DND-41 (cell line): ENCODE results near the gene ITGB2.
A peak's percentile ranks its signal among the peaks of the same experiment; 100 is the strongest.

Experiments used
- ATAC-seq: fragments of 200-7000 bp; cut with Tn5 transposase; 3 replicates; pipeline ENCODE4 v1.9.1; 2021; ENCODE audit warnings: low read depth; ENCODE audit not compliant: insufficient read depth
- DNase-seq: peaks from one replicate; pipeline ENCODE4 v3.0.0-alpha.2; 2020
- H2AFZ ChIP-seq: 2 replicates; pipeline ENCODE4 v1.6.0; 2012; ENCODE audit warnings: low read depth, low read length
- H3K27ac ChIP-seq: 2 replicates; pipeline ENCODE4 v1.5.1; 2012; ENCODE audit warnings: low read length, inconsistent platforms
- H3K27me3 ChIP-seq: fragments of 200-600 bp; sonication (generic); 2 replicates; pipeline ENCODE4 v1.6.0; 2012; ENCODE audit warnings: low read length, mild to moderate bottlenecking, inconsistent platforms; ENCODE audit not compliant: insufficient read depth, poor library complexity
- H3K36me3 ChIP-seq: 2 replicates; pipeline ENCODE4 v1.5.1; 2012; ENCODE audit warnings: low read length, inconsistent platforms; ENCODE audit not compliant: insufficient read depth
- H3K4me1 ChIP-seq: 2 replicates; pipeline ENCODE4 v1.5.1; 2012; ENCODE audit warnings: mild to moderate bottlenecking, low read length; ENCODE audit not compliant: insufficient read depth
- H3K4me2 ChIP-seq: 2 replicates; pipeline ENCODE4 v1.6.0; 2012; ENCODE audit warnings: mild to moderate bottlenecking, moderate library complexity, low read length, inconsistent platforms; ENCODE audit not compliant: insufficient read depth
- H3K4me3 ChIP-seq, 2 experiments: fragments of 200-600 bp in 1 of 2; shearing (Covaris generic) in 1 of 2; 2 replicates each; pipeline ENCODE4 v1.5.1; 2012 to 2016; ENCODE audit warnings: inconsistent platforms in 2 of 2, low read length in 2 of 2, mild to moderate bottlenecking in 2 of 2, low read depth in 1 of 2, moderate library complexity in 1 of 2
- H3K79me2 ChIP-seq: 2 replicates; pipeline ENCODE4 v1.6.0; 2012; ENCODE audit warnings: low read length, inconsistent platforms; ENCODE audit not compliant: insufficient read depth
- H3K9ac ChIP-seq: 2 replicates; pipeline ENCODE4 v1.6.0; 2012; ENCODE audit warnings: low read depth, mild to moderate bottlenecking, inconsistent platforms, low read length, moderate library complexity
- H3K9me3 ChIP-seq: 2 replicates; pipeline ENCODE4 v1.5.1; 2012; ENCODE audit warnings: low read length, moderate library complexity, mild to moderate bottlenecking, inconsistent platforms; ENCODE audit not compliant: insufficient read depth, severe bottlenecking
- H4K20me1 ChIP-seq: 2 replicates; pipeline ENCODE4 v1.6.0; 2012; ENCODE audit warnings: low read length; ENCODE audit not compliant: insufficient read depth
- CTCF ChIP-seq: IDR thresholded peaks from 2 replicates; pipeline ENCODE4 v1.5.1; 2012; ENCODE audit warnings: borderline replicate concordance, low read length, moderate library complexity, mild to moderate bottlenecking; ENCODE audit not compliant: poor library complexity, severe bottlenecking; ENCODE audit errors: extremely low read depth
- EZH2 ChIP-seq: IDR thresholded peaks from 3 replicates; pipeline ENCODE4 v1.6.1; 2012; ENCODE audit warnings: borderline replicate concordance, low read depth, mild to moderate bottlenecking, moderate library complexity, low read length, inconsistent platforms; ENCODE audit not compliant: severe bottlenecking

The ITGB2 gene

GRCh38 chr21:44967082-44968047, 46.7 kb upstream of the ITGB2 start:
- 0 out of 3 replicates have a peak, but pooled peaks have one; percentile 17 for ATAC-seq
- H3K27me3 ChIP-seq, result no peaks in the 10 kb centered on the region
- peaks cover 60% of the 10 kb centered on the region for H4K20me1 ChIP-seq
- peak; percentile 28 for DNase-seq
- H3K4me3 ChIP-seq, result no peak overlapping the region
- no peak overlapping the region for H3K27ac ChIP-seq
- no peak overlapping the region for H2AFZ ChIP-seq
- H3K4me2 ChIP-seq, result no peak overlapping the region
- TF ChIP-seq EZH2 (no peak), CTCF (no peak)
- H3K36me3 ChIP-seq, result peaks cover 74% of the 10 kb centered on the region
- H3K79me2 ChIP-seq, result peaks cover 8% of the 10 kb centered on the region
- H3K9me3 ChIP-seq, result no peaks in the 10 kb centered on the region
- H3K4me1 ChIP-seq, result no peaks in the 10 kb centered on the region
- no peak overlapping the region for H3K9ac ChIP-seq

- TF ChIP-seq EZH2 (no peak), CTCF (no peak)
- Histone ChIP-seq H3K4me2 (no peak overlapping the region), H3K27me3 (no peaks in the 10 kb centered on the region), H2AFZ (no peak overlapping the region), H3K36me3 (peaks cover 78% of the 10 kb centered on the region), H3K27ac (no peak overlapping the region), H3K4me1 (no peaks in the 10 kb centered on the region), H3K4me3 (no peak overlapping the region), H3K9ac (no peak overlapping the region), H3K9me3 (no peaks in the 10 kb centered on the region), H4K20me1 (peaks cover 54% of the 10 kb centered on the region), H3K79me2 (peaks cover 8% of the 10 kb centered on the region)
- no peak for ATAC-seq
- DNase-seq, result no peak
These were observed 45.7 kb upstream of the ITGB2 start for GRCh38 chr21:44966135-44967081.

- no peak overlapping the region for H3K4me3 ChIP-seq
- no peaks in the 10 kb centered on the region for H3K27me3 ChIP-seq
- peaks cover 84% of the 10 kb centered on the region for H3K36me3 ChIP-seq
- ATAC-seq (no peak), DNase-seq (no peak)
- peaks cover 47% of the 10 kb centered on the region for H4K20me1 ChIP-seq
- H3K9ac ChIP-seq, result no peak overlapping the region
- peaks cover 8% of the 10 kb centered on the region for H3K79me2 ChIP-seq
- no peaks in the 10 kb centered on the region for H3K9me3 ChIP-seq
- TF ChIP-seq CTCF, result no peak
- TF ChIP-seq EZH2, result no peak
- no peaks in the 10 kb centered on the region for H3K4me1 ChIP-seq
- H3K4me2 ChIP-seq, result no peak overlapping the region
- H3K27ac ChIP-seq, result no peak overlapping the region
- H2AFZ ChIP-seq, result no peak overlapping the region
These were observed 44.7 kb upstream of the ITGB2 start for GRCh38 chr21:44965251-44966022.
